COLO829 (cell line): ENCODE results near the gene RETN.

Experiments used
- DNase-seq: peaks from one replicate; pipeline ENCODE4 v3.0.0; 2012; ENCODE audit warnings: low spot score

The RETN gene

DNA sequence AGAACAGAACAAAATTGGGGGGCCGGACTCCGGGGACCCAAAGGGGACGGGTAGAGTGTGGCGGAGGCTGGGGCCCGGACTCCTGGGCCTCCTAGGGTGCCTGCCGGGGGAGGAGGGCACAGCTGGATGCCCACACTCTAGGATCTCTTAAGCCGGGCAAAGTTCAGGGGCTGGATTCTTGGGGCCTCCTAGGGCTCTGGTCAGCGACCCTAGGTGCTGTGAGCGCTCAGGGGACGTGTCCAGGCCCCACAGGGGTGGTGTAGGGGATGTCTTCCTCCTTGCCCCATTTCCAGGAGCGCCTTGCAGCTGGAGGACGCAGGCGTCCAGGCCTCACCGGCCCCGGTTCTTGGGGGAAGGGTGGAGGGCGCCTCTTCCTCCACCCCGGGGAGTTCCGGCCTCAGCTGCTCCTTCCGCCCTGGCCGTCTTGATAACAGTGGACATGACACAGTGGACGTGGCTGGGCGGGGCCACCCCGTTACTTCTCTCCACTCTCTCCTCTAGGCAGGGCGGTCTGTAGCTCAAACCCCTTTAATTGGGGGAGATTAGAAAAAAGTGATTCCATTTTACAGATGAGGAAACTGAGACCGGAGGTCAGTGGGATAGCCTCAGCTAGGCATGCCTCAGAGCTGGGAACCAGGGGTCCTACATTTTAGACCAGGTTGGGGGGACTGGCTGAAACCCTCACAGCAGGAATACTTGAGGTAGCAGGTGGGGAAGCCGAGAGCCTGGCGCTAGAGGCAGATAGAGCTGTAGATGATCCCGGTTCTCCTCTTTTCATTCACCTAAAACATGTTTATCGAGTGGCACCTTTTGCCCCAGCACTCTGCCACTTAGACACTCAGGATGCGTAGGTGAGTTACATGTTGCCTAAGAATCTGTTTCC, 31.2 kb upstream of the RETN start:
- no peak for DNase-seq

DNA sequence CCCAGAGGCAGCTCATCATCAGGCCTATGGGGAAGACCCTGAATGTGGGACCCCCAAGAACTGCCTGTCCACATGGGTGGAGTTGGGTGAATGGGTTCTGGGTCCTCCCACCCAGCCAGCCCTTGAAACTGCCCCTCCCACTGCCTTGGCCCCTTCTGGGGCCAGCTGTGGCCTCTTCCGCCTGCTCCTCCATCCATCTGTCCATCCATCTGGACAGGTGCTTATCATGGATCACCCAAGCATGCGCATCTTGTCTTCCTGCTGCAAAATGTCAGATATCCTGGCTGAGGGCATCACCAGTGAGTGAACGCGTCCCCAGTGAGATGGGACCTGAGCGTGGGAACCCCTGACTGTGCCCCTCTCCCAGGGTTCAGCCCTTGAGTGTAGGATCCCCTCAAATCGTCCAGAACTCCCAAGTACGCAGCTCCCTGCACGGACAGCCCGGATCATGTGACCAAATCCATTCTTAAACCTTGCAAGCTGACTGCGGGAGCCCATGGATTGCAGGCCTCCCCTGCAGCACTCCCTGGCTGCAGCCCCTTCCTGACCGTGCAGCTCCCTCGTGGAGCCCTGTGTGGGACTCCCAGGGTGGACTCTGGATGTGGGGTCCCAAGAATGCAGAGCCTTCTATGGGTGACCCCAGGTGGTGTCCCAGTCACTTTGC, 29.9 kb upstream of the RETN start:
- DNase-seq = no peak

DNA sequence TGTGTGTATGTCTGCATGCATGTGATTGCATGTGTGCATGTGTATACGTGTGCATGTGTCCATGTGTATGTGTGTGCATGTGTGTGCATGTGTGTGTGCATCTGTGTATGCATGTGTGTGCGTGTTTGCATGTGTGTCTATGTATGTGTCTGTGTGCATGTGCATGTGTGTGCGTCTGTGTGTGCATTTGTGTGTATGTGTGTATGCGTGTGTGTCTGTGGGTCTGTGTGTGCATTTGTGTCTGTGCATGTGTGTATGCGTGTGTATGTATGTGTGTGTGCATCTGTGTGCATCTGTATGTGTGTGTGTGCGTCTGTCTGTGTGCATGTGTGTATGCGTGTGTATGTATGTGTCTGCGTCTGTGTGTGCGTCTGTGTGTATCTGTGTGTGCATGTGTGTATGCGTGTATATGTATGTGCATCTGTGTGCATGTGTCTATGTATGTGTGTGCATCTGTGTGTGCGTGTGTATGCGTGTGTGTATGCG, 28.9 kb upstream of the RETN start:
- DNase-seq = no peak

DNA sequence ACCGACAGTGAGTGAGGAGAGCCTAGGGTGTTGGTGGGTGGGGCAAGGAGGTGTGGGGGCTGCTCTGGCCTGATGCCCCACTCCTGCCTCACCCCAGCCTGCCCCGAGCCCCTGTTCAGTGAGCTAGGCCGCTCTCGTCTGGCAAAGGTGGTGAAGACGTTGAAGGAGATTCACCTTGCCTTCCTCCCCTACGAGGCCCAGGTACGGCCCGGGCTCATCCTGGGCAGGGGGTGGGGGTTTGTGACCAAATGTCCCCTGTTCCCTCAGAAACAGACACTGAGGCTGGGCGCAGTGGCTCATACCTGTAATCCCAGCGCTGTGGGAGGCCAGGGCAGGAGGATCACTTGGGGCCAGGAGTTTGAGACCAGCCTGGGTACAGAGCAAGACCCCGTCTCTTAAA, 28.0 kb upstream of the RETN start:
- no peak for DNase-seq

DNA sequence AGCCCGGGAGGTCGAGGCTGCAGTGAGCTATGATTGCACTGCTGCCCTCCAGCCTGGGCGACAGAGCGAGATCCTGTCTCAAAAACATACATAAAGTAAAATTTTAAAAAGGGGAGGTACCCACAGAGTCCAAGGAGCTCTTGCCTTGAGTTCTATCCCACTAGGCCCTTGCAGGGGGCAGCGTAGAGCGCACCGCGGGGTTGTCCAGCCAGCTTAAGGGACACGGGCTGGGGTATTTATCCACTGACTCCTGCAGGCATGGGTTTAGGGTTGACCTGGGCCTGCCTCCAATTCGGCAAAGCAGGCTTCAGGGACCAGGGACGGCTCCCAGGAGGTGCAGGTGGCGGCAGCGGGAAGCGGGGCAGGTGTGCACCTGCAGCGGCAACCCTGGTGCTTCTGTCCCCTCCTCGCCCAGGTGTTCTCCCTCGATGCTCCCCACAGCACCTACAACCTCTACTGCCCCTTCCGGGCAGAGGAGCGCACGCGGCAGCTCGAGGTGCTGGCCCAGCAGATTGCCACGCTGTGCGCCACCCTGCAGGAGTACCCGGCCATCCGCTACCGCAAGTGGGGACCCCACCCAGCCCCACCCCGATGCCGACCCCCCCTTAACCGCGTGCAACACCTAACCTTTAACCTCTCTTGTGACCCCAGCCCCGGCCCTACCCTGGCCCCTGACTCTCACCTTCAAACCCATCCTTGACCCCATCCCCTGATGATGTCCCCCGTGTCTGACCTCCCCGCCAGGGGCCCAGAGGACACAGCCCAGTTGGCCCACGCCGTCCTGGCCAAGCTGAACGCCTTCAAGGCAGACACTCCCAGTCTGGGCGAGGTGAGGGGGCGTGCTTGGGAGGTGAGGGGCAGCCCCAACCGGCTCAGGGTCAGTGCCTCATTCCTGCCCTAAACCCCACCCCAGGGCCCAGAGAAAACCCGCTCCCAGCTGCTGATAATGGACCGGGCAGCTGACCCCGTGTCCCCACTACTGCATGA, 27.3 kb upstream of the RETN start:
- no peak for DNase-seq

DNA sequence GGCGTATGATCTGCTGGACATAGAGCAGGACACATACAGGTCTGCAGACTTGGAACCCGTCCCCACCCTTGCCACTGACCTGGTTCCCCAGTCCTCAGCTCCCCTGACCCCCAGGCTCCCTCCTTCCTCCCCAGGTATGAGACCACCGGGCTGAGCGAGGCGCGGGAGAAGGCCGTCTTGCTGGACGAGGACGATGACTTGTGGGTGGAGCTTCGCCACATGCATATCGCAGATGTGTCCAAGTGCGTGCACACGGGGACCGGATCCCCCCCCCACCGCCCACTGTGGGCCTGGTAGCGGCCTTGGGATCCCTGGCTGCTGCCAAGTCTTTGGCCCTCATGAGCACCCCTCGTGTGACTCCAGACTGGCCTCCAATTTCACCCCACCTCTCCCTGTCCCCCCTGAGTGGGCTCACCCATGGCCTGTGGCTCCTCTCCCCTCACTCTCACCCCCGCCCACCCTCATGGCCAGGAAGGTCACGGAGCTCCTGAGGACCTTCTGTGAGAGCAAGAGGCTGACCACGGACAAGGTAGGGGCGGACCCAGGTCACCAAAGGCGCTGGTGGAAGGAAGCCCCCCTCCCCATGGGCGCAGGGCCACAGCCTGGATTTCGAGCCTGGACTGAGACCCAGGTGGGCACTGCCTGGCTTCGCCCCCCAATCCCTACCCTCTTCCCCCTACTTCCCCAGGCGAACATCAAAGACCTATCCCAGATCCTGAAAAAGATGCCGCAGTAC, 26.4 kb upstream of the RETN start:
- no peak for DNase-seq

DNA sequence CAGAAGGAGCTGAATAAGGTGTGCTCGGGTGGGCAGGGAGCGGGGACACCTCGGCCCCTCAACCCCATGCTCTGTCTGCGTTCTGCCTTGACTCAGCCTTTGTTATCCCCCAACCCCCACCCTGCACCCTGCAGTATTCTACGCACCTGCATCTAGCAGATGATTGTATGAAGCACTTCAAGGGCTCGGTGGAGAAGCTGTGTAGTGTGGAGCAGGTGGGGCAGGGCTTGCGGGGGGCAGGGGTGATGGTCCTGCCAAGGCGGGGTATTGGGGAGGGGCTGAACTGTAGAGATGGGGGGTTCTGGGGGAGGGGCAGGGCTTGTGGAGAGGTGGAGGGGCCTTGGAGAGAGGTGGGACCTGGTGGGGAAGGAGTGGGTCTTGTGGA, 25.8 kb upstream of the RETN start:
- DNase-seq = no peak

DNA sequence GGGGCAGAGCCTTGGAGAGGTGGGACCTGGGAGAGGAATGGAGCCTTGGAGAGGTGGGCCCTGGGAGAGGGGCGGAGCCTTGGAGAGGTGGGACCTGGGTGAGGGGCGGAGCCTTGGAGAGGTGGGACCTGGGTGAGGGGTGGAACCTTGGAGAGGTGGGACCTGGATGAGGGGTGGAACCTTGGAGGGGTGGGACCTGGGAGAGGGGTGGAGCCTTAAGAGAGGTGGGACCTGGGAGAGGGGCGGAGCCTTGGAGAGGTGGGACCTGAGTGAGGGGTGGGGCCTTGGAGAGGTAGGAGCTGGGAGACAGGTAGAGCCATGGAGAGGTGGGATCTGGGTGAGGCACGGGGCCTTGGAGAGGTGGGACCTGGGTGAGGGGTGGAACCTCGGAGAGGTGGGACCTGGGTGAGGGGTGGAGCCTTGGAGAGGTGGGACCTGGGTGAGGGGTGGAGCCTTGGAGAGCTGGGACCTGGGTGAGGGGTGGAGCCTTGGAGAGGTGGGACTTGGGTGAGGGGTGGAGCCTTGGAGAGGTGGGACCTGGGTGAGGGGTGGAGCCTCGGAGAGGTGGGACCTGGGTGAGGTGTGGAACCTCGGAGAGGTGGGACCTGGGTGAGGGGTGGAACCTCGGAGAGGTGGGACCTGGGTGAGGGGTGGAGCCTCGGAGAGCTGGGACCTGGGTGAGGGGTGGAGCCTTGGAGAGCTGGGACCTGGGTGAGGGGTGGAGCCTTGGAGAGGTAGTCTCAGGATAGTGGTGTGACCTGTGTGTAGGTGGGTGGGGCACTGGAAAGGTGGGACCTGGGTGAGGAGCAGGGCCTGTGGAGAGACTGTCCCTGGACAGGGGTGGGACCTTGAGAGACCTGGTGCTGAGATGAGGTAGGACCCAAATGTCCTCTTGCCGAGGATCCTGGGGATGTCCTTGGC, 25.0 kb upstream of the RETN start:
- peak; percentile 32 for DNase-seq

DNA sequence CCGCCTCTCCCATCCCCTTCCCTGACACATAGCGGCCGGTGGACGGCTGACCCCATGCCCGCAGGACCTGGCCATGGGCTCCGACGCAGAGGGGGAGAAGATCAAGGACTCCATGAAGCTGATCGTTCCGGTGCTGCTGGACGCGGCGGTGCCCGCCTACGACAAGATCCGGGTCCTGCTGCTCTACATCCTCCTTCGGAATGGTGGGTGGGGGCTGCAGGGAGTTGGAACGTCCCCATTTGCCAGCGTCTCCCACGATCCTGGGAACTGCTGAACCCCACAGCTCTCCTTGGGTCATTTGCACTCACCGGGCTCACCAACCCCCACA, 24.3 kb upstream of the RETN start:
- no peak for DNase-seq

DNA sequence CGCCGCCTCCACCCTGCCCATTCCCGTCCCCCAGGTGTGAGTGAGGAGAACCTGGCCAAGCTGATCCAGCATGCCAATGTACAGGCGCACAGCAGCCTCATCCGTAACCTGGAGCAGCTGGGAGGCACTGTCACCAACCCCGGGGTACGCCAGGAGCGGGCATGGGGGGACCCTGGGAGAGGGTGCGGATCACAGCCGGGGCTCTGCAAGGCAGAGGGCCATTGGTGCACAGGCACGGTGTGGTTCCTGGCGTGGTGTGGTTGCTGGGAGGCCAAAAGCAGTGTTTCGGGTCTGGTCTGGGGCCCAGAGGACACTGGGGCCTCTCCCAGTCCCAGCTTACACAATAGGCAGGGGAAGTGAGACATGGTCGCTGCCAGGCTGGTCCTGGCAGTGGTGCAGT, 23.7 kb upstream of the RETN start:
- no peak for DNase-seq

DNA sequence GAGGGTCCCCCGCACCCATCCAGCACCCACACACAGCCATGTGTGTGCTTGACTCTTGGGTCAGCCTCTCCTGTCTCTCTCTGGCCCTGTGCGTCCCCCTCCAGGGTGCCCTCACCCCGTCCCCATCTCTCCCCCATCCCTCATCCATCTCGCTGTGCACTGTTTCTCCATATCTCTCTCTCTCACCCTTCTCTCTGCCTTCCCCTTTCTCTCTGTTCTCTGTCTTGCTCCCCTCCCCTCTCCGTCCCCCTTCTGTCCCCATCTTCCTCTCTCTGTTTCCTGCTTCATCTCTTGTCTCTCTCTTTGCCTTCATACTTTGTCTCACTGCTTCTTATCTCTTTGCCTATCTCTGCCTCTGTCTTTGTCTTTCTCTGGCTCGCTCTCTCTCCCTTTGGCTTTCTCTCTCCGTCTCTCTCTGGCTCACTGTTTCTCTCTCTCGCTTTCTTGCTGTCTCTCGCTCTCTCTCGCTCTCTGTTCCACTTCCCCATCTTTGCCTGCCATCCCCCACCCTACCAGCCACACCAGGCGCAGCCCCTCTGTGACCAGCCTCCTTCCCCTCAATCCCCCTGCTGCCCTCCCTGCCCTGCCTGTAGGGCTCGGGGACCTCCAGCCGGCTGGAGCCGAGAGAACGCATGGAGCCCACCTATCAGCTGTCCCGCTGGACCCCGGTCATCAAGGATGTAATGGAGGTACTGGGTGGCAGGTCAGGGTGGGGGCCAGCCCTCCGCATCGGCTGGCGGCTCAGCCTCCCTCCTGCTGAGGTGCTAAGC, 23.0 kb upstream of the RETN start:
- DNase-seq = no peak

DNA sequence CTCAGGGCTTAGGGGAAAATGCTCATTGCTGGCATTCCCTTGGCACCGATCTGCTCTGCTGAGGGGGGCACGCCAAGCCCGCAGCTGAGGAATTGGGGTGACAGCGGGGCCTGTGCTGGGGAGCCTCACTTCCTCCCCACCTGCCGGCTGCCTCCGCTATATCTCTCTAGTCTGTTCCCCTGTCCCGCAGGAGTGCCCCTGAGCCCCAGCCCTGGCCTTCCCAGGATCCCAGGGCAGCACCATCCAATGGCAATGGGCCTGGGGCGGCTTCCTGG, 22.5 kb upstream of the RETN start:
- no peak for DNase-seq

DNA sequence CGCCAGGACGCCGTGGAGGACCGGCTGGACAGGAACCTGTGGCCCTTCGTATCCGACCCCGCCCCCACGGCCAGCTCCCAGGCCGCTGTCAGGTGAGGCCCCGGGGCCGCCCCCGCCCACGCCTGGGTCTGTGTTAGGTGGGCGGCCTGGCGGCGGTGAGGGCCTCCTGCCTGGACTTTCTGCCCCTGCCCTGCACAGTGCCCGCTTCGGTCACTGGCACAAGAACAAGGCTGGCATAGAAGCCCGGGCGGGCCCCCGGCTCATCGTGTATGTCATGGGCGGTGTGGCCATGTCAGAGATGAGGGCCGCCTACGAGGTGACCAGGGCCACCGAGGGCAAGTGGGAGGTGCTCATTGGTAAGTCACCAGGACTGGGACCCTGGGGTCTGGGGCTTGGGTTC, 21.7 kb upstream of the RETN start:
- DNase-seq = no peak

DNA sequence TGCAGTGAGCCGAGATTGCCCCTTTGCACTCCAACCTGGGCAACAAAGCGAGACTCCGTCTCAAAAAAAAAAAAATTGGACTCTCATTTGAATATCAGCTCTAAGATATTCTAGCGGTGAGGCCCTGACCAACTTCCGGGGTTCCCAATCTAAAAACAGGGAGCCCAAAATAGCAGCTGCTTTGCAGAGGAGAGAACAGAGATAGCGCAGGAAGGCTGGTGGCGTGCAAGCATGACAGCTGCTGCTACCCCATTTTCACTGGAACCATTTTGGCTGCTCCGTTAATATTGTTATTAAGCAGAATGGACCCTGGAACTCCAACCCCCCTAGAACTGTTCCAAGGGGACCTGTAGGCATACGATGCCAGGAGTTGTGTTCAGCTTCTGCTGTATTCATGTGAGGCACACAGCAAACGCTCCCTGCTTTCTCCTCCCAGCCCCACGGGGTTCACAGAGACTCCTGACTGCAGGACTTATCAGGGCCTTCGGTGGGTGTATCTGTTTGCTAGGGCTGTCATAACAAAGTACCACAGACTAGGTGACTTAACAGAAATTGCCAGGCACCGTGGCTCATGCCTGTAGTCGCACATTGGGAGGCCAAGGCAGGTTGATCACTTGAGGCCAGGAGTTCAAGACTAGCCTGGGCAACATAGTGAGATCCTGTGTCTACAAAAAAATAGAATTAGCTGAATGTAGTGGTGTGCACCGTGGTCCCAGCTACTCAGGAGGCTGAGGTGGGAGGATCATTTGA, 20.4 kb upstream of the RETN start:
- no peak for DNase-seq

DNA sequence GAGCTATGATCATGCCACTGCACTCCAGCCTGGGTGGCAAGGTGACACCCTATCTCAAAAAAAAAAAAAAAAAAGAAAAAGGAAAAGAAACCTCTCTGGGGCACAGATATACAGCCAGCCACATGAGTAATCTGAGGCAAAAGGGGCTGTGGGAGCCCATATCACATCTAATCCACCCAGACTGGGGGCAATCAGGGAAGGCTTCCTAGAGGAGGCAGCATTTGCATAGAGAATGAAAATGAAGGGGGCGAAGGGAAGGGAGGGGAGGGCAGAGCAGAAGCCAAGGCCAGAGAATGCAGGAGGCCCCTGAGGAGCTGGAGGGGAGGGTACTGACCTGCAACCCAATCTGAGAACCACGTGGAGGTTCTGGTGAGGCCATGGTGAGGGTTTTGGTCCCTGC, 18.7 kb upstream of the RETN start:
- DNase-seq = no peak

DNA sequence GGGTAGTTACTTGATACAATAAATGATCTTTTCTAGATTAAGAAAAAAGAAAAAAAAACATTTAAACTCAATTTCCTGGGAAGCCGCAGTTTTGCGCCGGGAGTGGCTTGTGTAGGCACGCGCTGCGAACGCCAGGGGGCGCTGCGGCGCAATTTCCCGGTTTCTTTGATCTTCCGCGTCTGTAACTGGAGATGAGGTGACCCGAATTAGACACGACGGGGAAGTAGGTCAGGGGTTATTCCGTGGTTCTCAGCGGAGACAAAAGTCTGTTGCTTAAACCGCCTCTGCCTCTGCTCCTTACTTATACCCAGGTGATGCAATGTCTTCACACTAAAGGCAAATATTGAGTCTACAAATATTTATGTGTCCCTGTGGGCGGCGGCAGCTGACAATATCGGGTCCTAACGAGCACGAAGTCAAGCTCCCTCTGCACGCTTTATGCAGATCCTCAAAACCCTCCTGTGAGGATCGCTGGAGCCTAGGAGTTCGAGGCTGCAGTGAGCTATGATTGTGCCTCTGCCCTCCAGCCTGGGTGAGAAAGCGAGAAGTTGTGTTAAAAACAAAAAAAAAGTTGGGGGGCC, 16.7 kb upstream of the RETN start:
- DNase-seq = peak; percentile 78

DNA sequence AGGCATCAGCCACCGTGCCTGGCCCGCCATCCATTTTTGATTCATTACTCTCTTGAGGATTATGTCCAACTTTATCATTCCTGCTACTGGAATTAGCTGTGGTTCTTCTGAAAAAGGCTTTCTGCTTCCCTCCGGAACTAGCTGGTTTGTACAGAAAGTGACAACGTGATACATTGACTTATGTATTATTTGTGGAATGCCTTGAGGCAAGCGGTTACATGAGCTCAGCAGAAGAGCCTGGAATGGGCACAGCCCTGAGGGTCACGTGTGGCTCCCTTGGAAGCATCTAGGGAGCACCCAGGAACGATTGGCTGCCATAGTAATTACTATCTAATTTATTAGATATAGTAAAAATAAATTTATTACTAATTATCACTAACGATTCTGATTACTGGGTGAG, 14.4 kb upstream of the RETN start:
- DNase-seq = peak; percentile 63

DNA sequence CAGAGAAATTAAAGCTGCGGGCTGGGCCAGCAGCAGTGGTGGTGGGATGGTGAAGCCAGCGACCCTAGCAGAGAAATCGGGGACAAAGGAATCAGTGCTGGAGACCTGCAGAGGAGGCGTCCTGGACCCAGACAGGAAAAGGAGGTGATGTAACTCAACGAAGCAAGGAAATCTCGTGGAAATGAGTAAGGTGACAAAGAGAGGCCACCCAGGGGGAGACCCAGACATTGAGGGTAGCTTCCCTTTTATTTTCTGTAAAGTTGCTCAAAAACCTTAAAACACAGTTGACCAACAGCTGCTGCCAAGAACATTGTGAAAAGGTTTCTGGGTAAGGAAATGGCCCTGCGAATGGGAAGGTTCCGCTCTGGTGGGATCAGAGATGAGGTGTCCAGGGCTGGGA, 13.3 kb upstream of the RETN start:
- no peak for DNase-seq

DNA sequence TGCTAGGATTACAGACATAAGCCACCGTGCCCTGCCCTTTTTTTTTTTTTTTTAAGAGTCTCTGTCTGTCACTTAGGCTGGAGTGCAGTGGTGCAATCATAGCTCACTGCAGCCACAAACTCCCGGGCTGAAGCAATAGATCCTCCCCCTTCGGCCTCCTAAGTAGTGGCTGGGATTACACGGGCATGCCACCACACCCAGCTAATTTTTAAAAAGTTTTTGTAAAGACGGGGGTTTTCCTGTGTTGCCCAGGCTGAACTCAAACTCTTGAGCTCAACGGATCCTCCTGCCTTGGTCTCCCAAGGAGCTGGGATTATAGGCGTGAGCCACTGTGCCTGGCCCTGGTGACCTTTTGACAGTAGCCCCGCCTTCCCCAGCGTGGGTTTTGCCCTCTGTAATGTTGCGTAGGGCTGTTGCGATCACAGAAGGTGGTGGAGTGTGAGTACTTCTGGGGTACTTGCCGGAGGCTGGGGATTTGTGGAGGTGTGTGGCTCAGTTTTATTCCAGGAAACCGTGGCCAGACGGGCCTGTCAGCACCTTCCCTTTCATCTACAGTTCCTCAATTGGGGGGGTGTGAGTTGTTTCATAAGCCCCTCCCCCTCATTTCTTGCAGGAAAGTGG, 11.6 kb upstream of the RETN start:
- no peak for DNase-seq
